Rectal smooth muscle tissue (tissue), 1 donor: ENCODE results near the gene MTNR1A.
"Not testable (repeated sequence)": the region's sequence is repeated elsewhere in the genome, so short reads cannot be mapped to it uniquely, and the experiment has no call there.

Experiments
- H3K27ac ChIP-seq: one replicate; pipeline ENCODE4 v1.7.0; 2013; ENCODE audit warnings: low read depth, low read length, inconsistent platforms
- H3K27me3 ChIP-seq: one replicate; pipeline ENCODE4 v1.7.0; 2013; ENCODE audit warnings: low read length; ENCODE audit not compliant: control insufficient read depth, insufficient read depth
- H3K36me3 ChIP-seq: one replicate; pipeline ENCODE4 v1.7.0; 2013; ENCODE audit warnings: low read length; ENCODE audit not compliant: control insufficient read depth, insufficient read depth
- H3K4me1 ChIP-seq: one replicate; pipeline ENCODE4 v1.7.0; 2013; ENCODE audit warnings: low read length; ENCODE audit not compliant: control insufficient read depth, insufficient read depth
- H3K4me3 ChIP-seq: one replicate; pipeline ENCODE4 v1.7.0; 2013; ENCODE audit warnings: low read length
- H3K9ac ChIP-seq: one replicate; pipeline ENCODE4 v1.7.0; 2013; ENCODE audit warnings: low read length

The MTNR1A gene

GRCh38 chr4:186554539-186554913 is 841 bp downstream of the MTNR1A start:
- Histone ChIP-seq H3K36me3 (no peaks in the 10 kb centered on the region), H3K4me3 (peak overlapping the region; percentile 47), H3K9ac (no peak overlapping the region), H3K27me3 (no peaks in the 10 kb centered on the region), H3K4me1 (no peaks in the 10 kb centered on the region), H3K27ac (no peak overlapping the region)

- Histone ChIP-seq H3K4me1 (no peaks in the 10 kb centered on the region), H3K27me3 (no peaks in the 10 kb centered on the region), H3K27ac (no peak overlapping the region), H3K9ac (no peak overlapping the region), H3K4me3 (no peak overlapping the region), H3K36me3 (no peaks in the 10 kb centered on the region)
Observed at GRCh38 chr4:186553717-186554116, 1.6 kb downstream of the MTNR1A start.

- no peak overlapping the region for H3K9ac ChIP-seq
- no peaks in the 10 kb centered on the region for H3K27me3 ChIP-seq
- H3K4me1 ChIP-seq, result no peaks in the 10 kb centered on the region
- no peak overlapping the region for H3K27ac ChIP-seq
- no peak overlapping the region for H3K4me3 ChIP-seq
- H3K36me3 ChIP-seq, result no peaks in the 10 kb centered on the region
Observed at GRCh38 chr4:186551849-186552248, 3.5 kb downstream of the MTNR1A start.

- no peaks in the 10 kb centered on the region for H3K27me3 ChIP-seq
- H3K4me3 ChIP-seq, result no peak overlapping the region
- H3K36me3 ChIP-seq, result no peaks in the 10 kb centered on the region
- no peak overlapping the region for H3K9ac ChIP-seq
- H3K4me1 ChIP-seq, result no peaks in the 10 kb centered on the region
- no peak overlapping the region for H3K27ac ChIP-seq
Observed at GRCh38 chr4:186545436-186545835, 9.9 kb downstream of the MTNR1A start.

DNA sequence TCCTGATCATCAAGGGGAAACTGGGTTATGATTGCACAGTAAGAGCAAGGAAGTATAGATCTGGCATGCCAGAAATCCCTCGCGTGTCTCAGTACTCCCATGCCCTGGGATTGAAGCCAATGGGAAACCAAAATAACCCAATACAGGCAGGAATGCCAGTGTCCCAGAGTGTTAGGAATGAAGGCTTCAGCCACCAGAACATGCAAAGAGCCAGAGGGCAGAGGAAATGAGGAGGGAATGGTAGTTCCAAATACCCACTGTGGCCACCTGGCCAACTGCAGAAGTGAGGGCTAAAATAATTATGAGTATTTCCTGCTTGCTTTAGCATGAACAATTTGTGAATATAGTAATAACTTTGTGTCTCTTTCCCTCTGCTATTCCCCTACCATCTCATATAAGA is 12.2 kb downstream of the MTNR1A start:
- Histone ChIP-seq H3K36me3 (no peaks in the 10 kb centered on the region), H3K9ac (no peak overlapping the region), H3K4me1 (no peaks in the 10 kb centered on the region), H3K27me3 (no peaks in the 10 kb centered on the region), H3K27ac (no peak overlapping the region), H3K4me3 (no peak overlapping the region)

GRCh38 chr4:186541801-186542200 is 13.6 kb downstream of the MTNR1A start:
- Histone ChIP-seq H3K9ac (no peak overlapping the region), H3K36me3 (no peaks in the 10 kb centered on the region), H3K4me3 (no peak overlapping the region), H3K4me1 (no peaks in the 10 kb centered on the region), H3K27me3 (no peaks in the 10 kb centered on the region), H3K27ac (no peak overlapping the region)

GRCh38 chr4:186537843-186538521 is 17.4 kb downstream of the MTNR1A start:
- no peak overlapping the region for H3K27ac ChIP-seq
- no peak overlapping the region for H3K9ac ChIP-seq
- H3K36me3 ChIP-seq, result no peaks in the 10 kb centered on the region
- no peaks in the 10 kb centered on the region for H3K4me1 ChIP-seq
- no peaks in the 10 kb centered on the region for H3K27me3 ChIP-seq
- no peak overlapping the region for H3K4me3 ChIP-seq

DNA sequence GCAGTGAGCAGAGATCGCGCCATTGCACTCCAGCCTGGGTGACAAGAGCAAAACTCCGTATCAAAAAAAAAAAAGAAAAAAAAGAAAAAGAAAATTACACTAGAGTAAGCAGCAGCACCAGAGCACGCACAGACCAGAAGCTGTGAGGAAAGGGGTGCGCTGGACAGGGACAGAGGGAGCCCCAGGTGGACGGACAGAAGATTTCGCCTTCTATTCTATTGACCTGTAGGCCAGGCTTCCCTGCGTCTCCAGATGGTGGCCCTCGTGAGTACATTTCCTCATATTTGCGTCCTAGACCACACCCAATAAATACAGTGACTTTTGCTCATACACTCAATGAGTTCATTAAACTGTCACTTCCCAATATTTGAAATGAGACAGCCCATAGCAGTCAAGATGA is 19.1 kb downstream of the MTNR1A start:
- no peak overlapping the region for H3K4me3 ChIP-seq
- H3K4me1 ChIP-seq, result no peaks in the 10 kb centered on the region
- H3K27me3 ChIP-seq, result no peaks in the 10 kb centered on the region
- no peak overlapping the region for H3K27ac ChIP-seq
- H3K36me3 ChIP-seq, result no peaks in the 10 kb centered on the region
- H3K9ac ChIP-seq, result no peak overlapping the region

- Histone ChIP-seq H3K27ac (no peak overlapping the region), H3K36me3 (no peaks in the 10 kb centered on the region), H3K4me1 (no peaks in the 10 kb centered on the region), H3K27me3 (no peaks in the 10 kb centered on the region), H3K9ac (no peak overlapping the region), H3K4me3 (no peak overlapping the region)
Observed at GRCh38 chr4:186534056-186534455, 21.3 kb downstream of the MTNR1A start.

- not testable (repeated sequence) for H3K27ac ChIP-seq, H3K36me3 ChIP-seq, H3K9ac ChIP-seq, H3K4me1 ChIP-seq, H3K27me3 ChIP-seq, H3K4me3 ChIP-seq
Observed at GRCh38 chr4:186523927-186524326, 31.4 kb downstream of the MTNR1A start.

- Histone ChIP-seq H3K27ac (no peak overlapping the region), H3K36me3 (no peaks in the 10 kb centered on the region), H3K27me3 (no peaks in the 10 kb centered on the region), H3K4me1 (no peaks in the 10 kb centered on the region), H3K4me3 (no peak overlapping the region), H3K9ac (no peak overlapping the region)
Observed at GRCh38 chr4:186516287-186516686, 39.1 kb downstream of the MTNR1A start.

GRCh38 chr4:186514271-186514950 is 41.0 kb downstream of the MTNR1A start:
- no peaks in the 10 kb centered on the region for H3K4me1 ChIP-seq
- no peak overlapping the region for H3K9ac ChIP-seq

DNA sequence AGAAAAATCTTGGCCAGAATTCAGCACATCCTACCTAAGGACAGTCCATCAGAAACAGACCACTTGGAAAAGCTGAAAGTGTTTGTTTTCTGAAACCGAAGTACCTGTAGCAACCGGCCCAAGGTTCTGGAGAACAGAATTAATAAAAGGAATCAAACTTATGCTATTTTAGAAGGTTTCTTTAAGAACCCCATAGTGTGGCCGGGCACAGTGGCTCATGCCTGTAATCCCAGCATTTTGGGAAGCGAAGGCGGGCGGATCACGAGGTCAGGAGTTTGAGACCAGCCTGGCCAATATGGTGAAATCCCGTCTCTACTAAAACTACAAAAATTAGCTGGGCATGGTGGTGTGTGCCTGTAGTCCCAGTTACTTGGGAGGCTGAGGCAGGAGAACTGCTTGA is 50.6 kb downstream of the MTNR1A start:
- not testable (repeated sequence) for H3K4me1 ChIP-seq, H3K27ac ChIP-seq, H3K4me3 ChIP-seq, H3K36me3 ChIP-seq, H3K27me3 ChIP-seq, H3K9ac ChIP-seq

More at GRCh38 chr4:186514271-186514950, 41.0 kb downstream of the MTNR1A start:
- Histone ChIP-seq H3K27me3 (no peaks in the 10 kb centered on the region), H3K36me3 (no peaks in the 10 kb centered on the region), H3K27ac (no peak overlapping the region), H3K4me3 (no peak overlapping the region)
